K562 (cell line): ENCODE data around the gene PDGFD. TPM values are rescaled to one million over a fixed set of nuclear protein-coding genes. Genes with fewer than 3 reads are reported as not detected.

Experiments
- ATAC-seq: fragments of 200-7000 bp; cut with Tn5 transposase; 3 replicates; pipeline ENCODE4 v1.9.1; 2020; ENCODE audit warnings: moderate library complexity
- BruUV-seq: library from RNA; stranded (reverse); fragments of 400-500 nt; replicated peaks from 2 replicates; lab custom pipeline; 2021; lab: Mats Ljungman, UMichigan
- CTCF ChIA-PET: fragments of 300-600 bp; formaldehyde crosslinking; extraction: SDS; loops from one replicate; lab custom pipeline; 2021; ENCODE audit warnings: low intra/inter-chr PET ratio; lab: Yijun Ruan, JAX
- POLR2A ChIA-PET: fragments of 300-600, 350-650 bp; sonication (Branson Sonifier 250); formaldehyde crosslinking; extraction: SDS; loops from one replicate; lab custom pipeline; 2021; ENCODE audit warnings: antibody characterized with exemption, inconsistent platforms; lab: Yijun Ruan, JAX
- DNase-seq, 4 experiments: peaks; one replicate each; pipeline versions ENCODE4 v3.0.0 to v3.0.0-alpha.2; 2011 to 2018; ENCODE audit warnings: low spot score in 3 of 4, mixed read lengths in 3 of 4; ENCODE audit errors: extremely low read depth in 1 of 4
- FAIRE-seq: peaks from 2 replicates; lab custom pipeline; 2011; peaks lifted over from hg19 to GRCh38; lab: Jason Lieb, UNC
- H2AFZ ChIP-seq: 2 replicates; pipeline ENCODE4 v1.6.0; 2011; ENCODE audit warnings: low read depth, low read length, control low read depth, inconsistent platforms
- H3K27ac ChIP-seq: fragments of 200-600 bp; 3 replicates; pipeline ENCODE4 v1.8.0; 2011; ENCODE audit warnings: low read depth, mild to moderate bottlenecking, control low read depth, inconsistent platforms, low read length, moderate library complexity, mixed read lengths; ENCODE audit errors: extremely low read depth
- H3K27me3 ChIP-seq, 2 experiments: fragments of 300-600 bp in 1 of 2; 2 replicates in 1 of 2; 3 replicates in 1 of 2; pipeline versions ENCODE4 v1.6.0 to v1.8.0; 2011; ENCODE audit warnings: inconsistent platforms in 2 of 2, low read length in 2 of 2, mild to moderate bottlenecking in 1 of 2, mixed read lengths in 1 of 2, moderate library complexity in 1 of 2; ENCODE audit not compliant: control insufficient read depth in 2 of 2, insufficient read depth in 2 of 2
- H3K36me3 ChIP-seq: fragments of 300-600 bp; 3 replicates; pipeline ENCODE4 v1.8.0; 2011; ENCODE audit warnings: mild to moderate bottlenecking, low read length, inconsistent platforms; ENCODE audit not compliant: control insufficient read depth, insufficient read depth
- H3K4me1 ChIP-seq, 2 experiments: fragments of 200-600 bp in 1 of 2; replicated peaks in 1 of 2; 2 replicates in 1 of 2; 3 replicates in 1 of 2; pipeline versions ENCODE4 v1.5.1 to v1.8.0; 2011; ENCODE audit warnings: inconsistent platforms in 2 of 2, low read length in 2 of 2, mild to moderate bottlenecking in 1 of 2, mixed read lengths in 1 of 2, moderate library complexity in 1 of 2; ENCODE audit not compliant: control insufficient read depth in 2 of 2, insufficient read depth in 2 of 2
- H3K4me2 ChIP-seq: 2 replicates; pipeline ENCODE4 v1.6.1; 2011; ENCODE audit warnings: low read length, control low read depth, inconsistent platforms, mixed read lengths; ENCODE audit not compliant: insufficient read depth
- H3K4me3 ChIP-seq: fragments of 200-600 bp; sonication (generic), shearing (Covaris generic); 2 replicates; pipeline ENCODE4 v1.5.1; 2016; ENCODE audit warnings: control low read depth, inconsistent platforms
- H3K79me2 ChIP-seq: fragments of 200-600 bp; 3 replicates; pipeline ENCODE4 v1.8.0; 2011; ENCODE audit warnings: low read length, inconsistent platforms; ENCODE audit not compliant: control insufficient read depth, insufficient read depth
- H3K9ac ChIP-seq, 2 experiments: 2 replicates each; pipeline versions ENCODE4 v1.6.0 to v1.6.1; 2011; ENCODE audit warnings: low read depth in 2 of 2, low read length in 2 of 2, control low read depth in 1 of 2, inconsistent platforms in 1 of 2, mild to moderate bottlenecking in 1 of 2, mixed read lengths in 1 of 2; ENCODE audit not compliant: insufficient read depth in 1 of 2
- H3K9me1 ChIP-seq: one replicate; pipeline ENCODE4 v1.6.0; 2011; ENCODE audit warnings: inconsistent platforms, mild to moderate bottlenecking, low read length, moderate library complexity; ENCODE audit not compliant: control insufficient read depth, insufficient read depth
- H3K9me3 ChIP-seq: replicated peaks from 2 replicates; pipeline ENCODE4 v1.5.1; 2011; ENCODE audit warnings: low read depth, low read length, inconsistent platforms; ENCODE audit not compliant: control insufficient read depth, insufficient read depth
- H4K20me1 ChIP-seq: replicated peaks from 2 replicates; pipeline ENCODE4 v1.6.1; 2011; ENCODE audit warnings: low read length, inconsistent platforms, mixed read lengths; ENCODE audit not compliant: control insufficient read depth, insufficient read depth
- CBFA2T2 ChIP-seq: fragments of 450-650 bp; conservative IDR thresholded peaks from 2 replicates; pipeline ENCODE4 v1.6.1; 2017; ENCODE audit warnings: mild to moderate bottlenecking
- CBX5 ChIP-seq: IDR thresholded peaks from 2 replicates; pipeline ENCODE4 v1.6.1; 2014; ENCODE audit warnings: low read depth, borderline replicate concordance
- NBN ChIP-seq: fragments of 450-650 bp; IDR thresholded peaks from 2 replicates; pipeline ENCODE4 v1.6.1; 2016; ENCODE audit warnings: low read depth, mild to moderate bottlenecking
- NFXL1 ChIP-seq: fragments of 450-650 bp; formaldehyde crosslinking; IDR thresholded peaks from 2 replicates; pipeline ENCODE4 v1.4.0; 2021; ENCODE audit warnings: mild to moderate bottlenecking
- PCBP1 ChIP-seq: fragments of 200-400 bp; formaldehyde crosslinking; IDR thresholded peaks from 2 replicates; pipeline ENCODE4 v1.6.1; 2018; ENCODE audit warnings: mild to moderate bottlenecking, low read depth, low read length; ENCODE audit not compliant: poor library complexity, severe bottlenecking
- SREBF2 ChIP-seq: sonication (generic); formaldehyde crosslinking; IDR thresholded peaks from 2 replicates; pipeline ENCODE4 v1.4.0; 2020; ENCODE audit warnings: mild to moderate bottlenecking, missing genetic modification reagents
- SRF ChIP-seq, 2 experiments: fragments of 250-450, 450-650 bp in 1 of 2; sonication (Bioruptor Pico) in 1 of 2; sonication (generic) in 1 of 2; formaldehyde crosslinking; IDR thresholded peaks; 2 replicates each; pipeline versions ENCODE4 v1.5.0 to v1.5.1; 2020 to 2022; ENCODE audit warnings: mild to moderate bottlenecking in 1 of 2, missing genetic modification reagents in 1 of 2
- U2AF2 ChIP-seq: fragments of 200-400 bp; formaldehyde crosslinking; optimal IDR thresholded peaks from 2 replicates; pipeline ENCODE3; 2017; ENCODE audit warnings: low read depth, mild to moderate bottlenecking, low read length
- ZHX1 ChIP-seq: fragments of 150-350 bp; conservative IDR thresholded peaks from 2 replicates; pipeline ENCODE4 v1.6.1; 2014; ENCODE audit warnings: low read length
- ZKSCAN3 ChIP-seq: fragments of 250-450 bp; sonication (Bioruptor Pico); IDR thresholded peaks from 2 replicates; pipeline ENCODE4 v1.4.0; 2020
- ZNF398 ChIP-seq: fragments of 250-450 bp; sonication (Bioruptor Pico); IDR thresholded peaks from 2 replicates; pipeline ENCODE4 v1.8.0; 2021; ENCODE audit warnings: moderate library complexity, mild to moderate bottlenecking, inconsistent platforms
- WGBS: fragments of 100-300 bp; shearing (Covaris generic); methylation state at CpG from one replicate; pipeline ENCODE4 v1.1.6; 2016; ENCODE audit warnings: low coverage, mixed read lengths; ENCODE audit not compliant: insufficient coverage; ENCODE audit errors: missing lambda C conversion rate; 5-methylcytosine and 5-hydroxymethylcytosine counted together
- in situ Hi-C: fragments of 300-500 bp; cut with MboI; formaldehyde crosslinking; loops from 4 replicates; pipeline ENCODE4 v1.15.0; 2018; ENCODE audit warnings: inconsistent platforms, mixed read lengths
- intact Hi-C: fragments of 100-400 bp; cut with micrococcal nuclease; formaldehyde crosslinking; loops from 2 replicates; pipeline ENCODE4 v1.14.2; 2022
- polyA plus RNA-seq, 8 experiments: library from polyadenylated mRNA; depleted of rRNA in 4 of 8; stranded (reverse) in 5 of 8; unstranded in 3 of 8; fragments of >200 nt; fragmentation: Nextera tagmentation in 2 of 8; fragmentation: Illumina TruSeq in 1 of 8; extraction: Ambion mirVana in 2 of 8; extraction: Trizol in 1 of 8; gene quantifications; 2 replicates each; pipeline versions ENCODE4 v1.2.1 to v1.2.3, GENCODE V29; 2011 to 2014; ENCODE audit warnings: inconsistent platforms in 1 of 8, missing spikeins in 1 of 8
- total RNA-seq, 7 experiments: library from RNA; depleted of rRNA in 6 of 7; stranded (reverse); fragments of >200 nt in 6 of 7; fragmentation: Illumina TruSeq in 2 of 7; extraction: Trizol in 2 of 7; gene quantifications; 2 replicates each; pipeline versions ENCODE4 v1.2.1 to v1.2.3, GENCODE V29; 2011 to 2021; ENCODE audit warnings: low replicate concordance in 1 of 7
- TF ChIP-seq, protein P1 (sequence below): fragments of 250-450 bp; sonication (Bioruptor Pico); IDR thresholded peaks from 2 replicates; pipeline ENCODE4 v1.5.0; 2021; ENCODE audit warnings: mild to moderate bottlenecking, borderline replicate concordance
- TF ChIP-seq, protein P2 (sequence below): fragments of 250-450 bp; sonication (Bioruptor Pico); IDR thresholded peaks from 2 replicates; pipeline ENCODE4 v1.8.0; 2022; ENCODE audit warnings: inconsistent platforms, mild to moderate bottlenecking, moderate library complexity, borderline replicate concordance

The PDGFD gene
- total and polyA plus RNA-seq, 9 of the 15 experiments (the other 6 are each of a cell fraction or from before 2014, with no cell fraction given): 0.11 TPM; not detected in 8

- TF ChIP-seq SREBF2 (CRISPR knock-in tag): no peak
- TF ChIP-seq NBN: no peak
- no peak for TF ChIP-seq NFXL1 (CRISPR knock-in tag)
- no peak for TF ChIP-seq U2AF2
- no peak for TF ChIP-seq ZKSCAN3 (CRISPR knock-in tag)
Measured at GRCh38 chr11:104136861-104137260, 27.1 kb downstream of the PDGFD start (continued).

- FAIRE-seq: no peak
- Histone ChIP-seq H3K4me3 (no peak overlapping the region), H2AFZ (no peak overlapping the region), H3K27ac (no peak overlapping the region), H3K27me3 (no peaks in the 10 kb centered on the region), H3K9me1 (no peaks in the 10 kb centered on the region), H3K9ac (no peak overlapping the region), H3K4me1 (no peaks in the 10 kb centered on the region), H3K79me2 (no peaks in the 10 kb centered on the region), H3K4me2 (no peak overlapping the region), H3K36me3 (no peaks in the 10 kb centered on the region), H4K20me1 (no peaks in the 10 kb centered on the region), H3K9me3 (no peaks in the 10 kb centered on the region)
- intact Hi-C loops (no loop called here), in situ Hi-C loops (no loop called here)
- no TSS peak for BruUV-seq
- 0% methylated on average over 1 of the region's 1 CpG for WGBS
- ATAC-seq: no peak
- POLR2A ChIA-PET: no interaction called here
- no peak for DNase-seq
- CTCF ChIA-PET: no interaction called here
- TF ChIP-seq ZHX1 (no peak), SRF (CRISPR knock-in tag; IDR thresholded peaks at IDR 0.05) (no peak), CBFA2T2 (no peak), ZNF398 (no peak), CBX5 (no peak), PCBP1 (no peak)
- TF ChIP-seq, protein P1, sequence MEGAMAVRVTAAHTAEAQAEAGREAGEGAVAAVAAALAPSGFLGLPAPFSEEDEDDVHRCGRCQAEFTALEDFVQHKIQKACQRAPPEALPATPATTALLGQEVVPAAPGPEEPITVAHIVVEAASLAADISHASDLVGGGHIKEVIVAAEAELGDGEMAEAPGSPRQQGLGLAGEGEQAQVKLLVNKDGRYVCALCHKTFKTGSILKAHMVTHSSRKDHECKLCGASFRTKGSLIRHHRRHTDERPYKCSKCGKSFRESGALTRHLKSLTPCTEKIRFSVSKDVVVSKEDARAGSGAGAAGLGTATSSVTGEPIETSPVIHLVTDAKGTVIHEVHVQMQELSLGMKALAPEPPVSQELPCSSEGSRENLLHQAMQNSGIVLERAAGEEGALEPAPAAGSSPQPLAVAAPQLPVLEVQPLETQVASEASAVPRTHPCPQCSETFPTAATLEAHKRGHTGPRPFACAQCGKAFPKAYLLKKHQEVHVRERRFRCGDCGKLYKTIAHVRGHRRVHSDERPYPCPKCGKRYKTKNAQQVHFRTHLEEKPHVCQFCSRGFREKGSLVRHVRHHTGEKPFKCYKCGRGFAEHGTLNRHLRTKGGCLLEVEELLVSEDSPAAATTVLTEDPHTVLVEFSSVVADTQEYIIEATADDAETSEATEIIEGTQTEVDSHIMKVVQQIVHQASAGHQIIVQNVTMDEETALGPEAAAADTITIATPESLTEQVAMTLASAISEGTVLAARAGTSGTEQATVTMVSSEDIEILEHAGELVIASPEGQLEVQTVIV (CRISPR knock-in tag): no peak
- TF ChIP-seq, protein P2, sequence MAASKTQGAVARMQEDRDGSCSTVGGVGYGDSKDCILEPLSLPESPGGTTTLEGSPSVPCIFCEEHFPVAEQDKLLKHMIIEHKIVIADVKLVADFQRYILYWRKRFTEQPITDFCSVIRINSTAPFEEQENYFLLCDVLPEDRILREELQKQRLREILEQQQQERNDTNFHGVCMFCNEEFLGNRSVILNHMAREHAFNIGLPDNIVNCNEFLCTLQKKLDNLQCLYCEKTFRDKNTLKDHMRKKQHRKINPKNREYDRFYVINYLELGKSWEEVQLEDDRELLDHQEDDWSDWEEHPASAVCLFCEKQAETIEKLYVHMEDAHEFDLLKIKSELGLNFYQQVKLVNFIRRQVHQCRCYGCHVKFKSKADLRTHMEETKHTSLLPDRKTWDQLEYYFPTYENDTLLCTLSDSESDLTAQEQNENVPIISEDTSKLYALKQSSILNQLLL (CRISPR knock-in tag): no peak
Measured at GRCh38 chr11:104134745-104135144, 29.2 kb downstream of the PDGFD start.
